ENCODE data around the gene AARSD1.
"Not testable (repeated sequence)": the region's sequence is repeated elsewhere in the genome, so short reads cannot be mapped to it uniquely, and the experiment has no call there.

- not testable (repeated sequence) for TF ChIP-seq POLR2A, EP300, POLR2AphosphoS5 (IDR thresholded peaks at IDR 0.05)
Observed at GRCh38 chr17:43000894-43001293, 36.6 kb upstream of the AARSD1 start.
